WTC11 (cell line): ENCODE data around the gene NKAIN2.

Source experiments
- ATF1 ChIP-seq: sonication (generic); formaldehyde crosslinking; IDR thresholded peaks from 2 replicates; pipeline ENCODE4 v1.8.1; 2023; ENCODE audit warnings: mild to moderate bottlenecking, moderate library complexity, missing genetic modification reagents
- CREB1 ChIP-seq: sonication (generic); formaldehyde crosslinking; IDR thresholded peaks from 2 replicates; pipeline ENCODE4 v1.8.0; 2023; ENCODE audit warnings: mild to moderate bottlenecking, missing genetic modification reagents
- CTCF ChIP-seq: fragments of 200-600 bp; IDR thresholded peaks from 2 replicates; pipeline ENCODE4 v1.8.0; 2022; ENCODE audit warnings: antibody characterized with exemption
- FOXJ3 ChIP-seq: sonication (generic); formaldehyde crosslinking; IDR thresholded peaks from 2 replicates; pipeline ENCODE4 v1.9.0; 2021; ENCODE audit warnings: missing genetic modification reagents, mild to moderate bottlenecking, borderline replicate concordance
- SMAD3 ChIP-seq: sonication (generic); formaldehyde crosslinking; IDR thresholded peaks from 2 replicates; pipeline ENCODE4 v1.8.0; 2022; ENCODE audit warnings: missing genetic modification reagents, mild to moderate bottlenecking, borderline replicate concordance
- SP1 ChIP-seq: sonication (generic); formaldehyde crosslinking; conservative IDR thresholded peaks from 2 replicates; pipeline ENCODE4 v1.8.1; 2022; ENCODE audit warnings: missing genetic modification reagents
- TF ChIP-seq, protein P1 (sequence below): sonication (generic); formaldehyde crosslinking; IDR thresholded peaks from 2 replicates; pipeline ENCODE4 v1.8.1; 2022; ENCODE audit warnings: low read depth, mild to moderate bottlenecking, moderate library complexity, missing genetic modification reagents, borderline replicate concordance
- TF ChIP-seq, protein P2 (sequence below): sonication (generic); formaldehyde crosslinking; IDR thresholded peaks from 2 replicates; pipeline ENCODE4 v1.8.0; 2022; ENCODE audit warnings: mild to moderate bottlenecking, missing genetic modification reagents

GRCh38 chr6:124753562-124754105 is 950.0 kb downstream of the NKAIN2 start:
- TF ChIP-seq FOXJ3 (CRISPR knock-in tag) = no peak
- no peak for TF ChIP-seq SP1 (CRISPR knock-in tag)
- TF ChIP-seq CTCF = no peak
- no peak for TF ChIP-seq SMAD3
- TF ChIP-seq, protein P1, sequence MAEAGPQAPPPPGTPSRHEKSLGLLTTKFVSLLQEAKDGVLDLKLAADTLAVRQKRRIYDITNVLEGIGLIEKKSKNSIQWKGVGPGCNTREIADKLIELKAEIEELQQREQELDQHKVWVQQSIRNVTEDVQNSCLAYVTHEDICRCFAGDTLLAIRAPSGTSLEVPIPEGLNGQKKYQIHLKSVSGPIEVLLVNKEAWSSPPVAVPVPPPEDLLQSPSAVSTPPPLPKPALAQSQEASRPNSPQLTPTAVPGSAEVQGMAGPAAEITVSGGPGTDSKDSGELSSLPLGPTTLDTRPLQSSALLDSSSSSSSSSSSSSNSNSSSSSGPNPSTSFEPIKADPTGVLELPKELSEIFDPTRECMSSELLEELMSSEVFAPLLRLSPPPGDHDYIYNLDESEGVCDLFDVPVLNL = no peak
- TF ChIP-seq, protein P2, sequence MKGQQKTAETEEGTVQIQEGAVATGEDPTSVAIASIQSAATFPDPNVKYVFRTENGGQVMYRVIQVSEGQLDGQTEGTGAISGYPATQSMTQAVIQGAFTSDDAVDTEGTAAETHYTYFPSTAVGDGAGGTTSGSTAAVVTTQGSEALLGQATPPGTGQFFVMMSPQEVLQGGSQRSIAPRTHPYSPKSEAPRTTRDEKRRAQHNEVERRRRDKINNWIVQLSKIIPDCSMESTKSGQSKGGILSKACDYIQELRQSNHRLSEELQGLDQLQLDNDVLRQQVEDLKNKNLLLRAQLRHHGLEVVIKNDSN (CRISPR knock-in tag) = no peak
- TF ChIP-seq ATF1 (CRISPR knock-in tag) = no peak
- no peak for TF ChIP-seq CREB1
